ENCODE results near the gene SCAPER.

GRCh38 chr15:76898102-76898501 is 7.0 kb downstream of the SCAPER start:
- TF ChIP-seq CTCF (IDR thresholded peaks at IDR 0.05; ENCODE audit: low read depth, low read length): no peak
- no peak for TF ChIP-seq EZH2phosphoT487 (IDR thresholded peaks at IDR 0.05; ENCODE audit: low read depth)

Data from OCI-LY3 (cell line).